HEK293 (cell line): ENCODE measurements around the gene NAT16.
A peak's percentile ranks its signal among the peaks of the same experiment; 100 is the strongest.

ENCODE experiments used
- CTCF ChIA-PET: fragments of 350-600 bp; formaldehyde crosslinking; extraction: SDS; loops from one replicate; lab custom pipeline; 2021; ENCODE audit warnings: antibody characterized with exemption; lab: Yijun Ruan, JAX
- POLR2A ChIA-PET: fragments of 300-600 bp; formaldehyde crosslinking; extraction: SDS; loops from one replicate; lab custom pipeline; 2020; ENCODE audit warnings: antibody characterized with exemption, inconsistent platforms; lab: Yijun Ruan, JAX
- H3K27ac ChIP-seq: fragments of 200-500 bp; sonication (Bioruptor generic); 2 replicates; pipeline ENCODE4 v1.5.1; 2014; ENCODE audit warnings: low read depth, low read length, control low read depth, inconsistent platforms; ENCODE audit errors: extremely low read depth
- H3K36me3 ChIP-seq, 2 experiments: fragments of 200-500 bp in 1 of 2; sonication (Bioruptor generic) in 1 of 2; 1 replicate in 1 of 2; 2 replicates in 1 of 2; pipeline ENCODE4 v1.5.1; 2014 to 2017; ENCODE audit warnings: inconsistent platforms in 2 of 2, low read length in 2 of 2; ENCODE audit not compliant: control insufficient read depth in 2 of 2, insufficient read depth in 1 of 2
- H3K4me1 ChIP-seq: fragments of 200-500 bp; sonication (Bioruptor generic); 2 replicates; pipeline ENCODE4 v1.5.1; 2014; ENCODE audit warnings: mild to moderate bottlenecking, low read length, inconsistent platforms; ENCODE audit not compliant: control insufficient read depth, insufficient read depth
- H3K4me3 ChIP-seq: 2 replicates; pipeline ENCODE4 v1.5.1; 2011; ENCODE audit warnings: low read depth, mild to moderate bottlenecking, control low read depth, low read length, moderate library complexity
- H3K9me3 ChIP-seq: fragments of 200-500 bp; sonication (Bioruptor generic); 2 replicates; pipeline ENCODE4 v1.5.1; 2014; ENCODE audit warnings: low read depth, low read length, inconsistent platforms; ENCODE audit not compliant: control insufficient read depth, insufficient read depth
- BCL11B ChIP-seq: fragments of 450-650 bp; formaldehyde crosslinking; IDR thresholded peaks from 2 replicates; pipeline ENCODE4 v1.5.1; 2016; ENCODE audit warnings: low read depth, missing biosample characterization, missing genetic modification characterization
- ELK4 ChIP-seq: IDR thresholded peaks from 2 replicates; pipeline ENCODE4 v1.6.1; 2011; ENCODE audit warnings: mild to moderate bottlenecking, low read depth, low read length, borderline replicate concordance
- KLF17 ChIP-seq: fragments of 450-650 bp; formaldehyde crosslinking; IDR thresholded peaks from 2 replicates; pipeline ENCODE4 v1.5.1; 2016; ENCODE audit warnings: missing biosample characterization, missing genetic modification characterization
- SCRT2 ChIP-seq: fragments of 450-650 bp; formaldehyde crosslinking; IDR thresholded peaks from 2 replicates; pipeline ENCODE4 v1.5.1; 2016; ENCODE audit warnings: missing biosample characterization, missing genetic modification characterization
- ZBTB17 ChIP-seq: fragments of 450-650 bp; formaldehyde crosslinking; IDR thresholded peaks from 2 replicates; pipeline ENCODE4 v1.5.1; 2016; ENCODE audit warnings: missing biosample characterization, missing genetic modification characterization
- ZBTB44 ChIP-seq: fragments of 450-650 bp; IDR thresholded peaks from 2 replicates; pipeline ENCODE4 v1.5.1; 2018; ENCODE audit warnings: missing biosample characterization, mild to moderate bottlenecking, missing genetic modification characterization
- ZBTB6 ChIP-seq: fragments of 450-650 bp; formaldehyde crosslinking; IDR thresholded peaks from 2 replicates; pipeline ENCODE4 v1.5.1; 2017; ENCODE audit warnings: missing biosample characterization, missing genetic modification characterization
- ZNF202 ChIP-seq: fragments of 450-650 bp; formaldehyde crosslinking; IDR thresholded peaks from 2 replicates; pipeline ENCODE4 v1.5.1; 2016; ENCODE audit warnings: missing biosample characterization, missing genetic modification characterization, borderline replicate concordance
- ZNF214 ChIP-seq: fragments of 450-650 bp; formaldehyde crosslinking; IDR thresholded peaks from 2 replicates; pipeline ENCODE4 v1.5.1; 2017; ENCODE audit warnings: missing biosample characterization, mild to moderate bottlenecking, missing genetic modification characterization, borderline replicate concordance
- ZNF280C ChIP-seq: fragments of 450-650 bp; formaldehyde crosslinking; IDR thresholded peaks from 2 replicates; pipeline ENCODE4 v1.5.1; 2016; ENCODE audit warnings: missing biosample characterization, missing genetic modification characterization
- ZNF324 ChIP-seq: fragments of 450-650 bp; formaldehyde crosslinking; IDR thresholded peaks from 2 replicates; pipeline ENCODE4 v1.5.1; 2016; ENCODE audit warnings: missing biosample characterization, missing genetic modification characterization
- ZNF366 ChIP-seq: fragments of 450-650 bp; formaldehyde crosslinking; conservative IDR thresholded peaks from 2 replicates; pipeline ENCODE4 v1.5.1; 2016; ENCODE audit warnings: missing biosample characterization, missing genetic modification characterization
- ZNF398 ChIP-seq: fragments of 450-650 bp; formaldehyde crosslinking; IDR thresholded peaks from 2 replicates; pipeline ENCODE4 v1.5.1; 2017; ENCODE audit warnings: missing biosample characterization, missing genetic modification characterization
- ZNF624 ChIP-seq: fragments of 450-650 bp; formaldehyde crosslinking; IDR thresholded peaks from 2 replicates; pipeline ENCODE4 v1.5.1; 2017; ENCODE audit warnings: missing biosample characterization, missing genetic modification characterization
- ZNF645 ChIP-seq: fragments of 450-650 bp; formaldehyde crosslinking; IDR thresholded peaks from 2 replicates; pipeline ENCODE4; 2016; ENCODE audit warnings: missing biosample characterization, missing genetic modification characterization
- ZNF704 ChIP-seq: fragments of 450-650 bp; formaldehyde crosslinking; IDR thresholded peaks from 2 replicates; pipeline ENCODE4 v1.5.1; 2016; ENCODE audit warnings: missing biosample characterization, missing genetic modification characterization

Gene NAT16

GRCh38 chr7:101140746-101141382 lies 39.2 kb downstream of the NAT16 start (continued):
- no peak for TF ChIP-seq ZBTB44 (tag by site-specific recombination)
- TF ChIP-seq ZNF645 (tag by site-specific recombination): no peak
- TF ChIP-seq ZNF624: no peak
- TF ChIP-seq ZNF202 (tag by site-specific recombination): no peak

- POLR2A ChIA-PET: interaction anchor here (0.6 to 1.1 kb wide), 3 partner anchors 14 to 46 kb away, joined by 3 read pairs; partner anchors contain the start of gene SERPINE1
- Histone ChIP-seq H3K36me3 (no peaks in the 10 kb centered on the region), H3K4me3 (no peak overlapping the region), H3K4me1 (0 out of 2 replicates have a peak, but pooled peaks cover 2% of the 10 kb centered on the region), H3K9me3 (no peaks in the 10 kb centered on the region), H3K27ac (no peak overlapping the region)
- CTCF ChIA-PET: interaction anchor here (0.6 to 6.4 kb wide), 8 partner anchors 9 to 1165 kb away, joined by 3 to 131 read pairs (median 4); no protein-coding TSS in a partner anchor
- TF ChIP-seq ZBTB17 (tag by site-specific recombination) (0 out of 2 replicates have a peak, but pooled peaks have one; percentile 19), ZNF324 (tag by site-specific recombination) (no peak), ZBTB6 (tag by site-specific recombination) (peak; percentile 61; the same call in 1 of the 2 replicates), ELK4 (no peak), ZNF398 (tag by site-specific recombination) (peak; percentile 36; the same call in 1 of the 2 replicates), BCL11B (tag by site-specific recombination) (no peak), ZNF214 (tag by site-specific recombination) (no peak), ZNF704 (tag by site-specific recombination) (no peak), ZNF366 (tag by site-specific recombination) (peak; percentile 91), ZNF280C (no peak), KLF17 (no peak), SCRT2 (tag by site-specific recombination) (peak; percentile 68; the same call in 1 of the 2 replicates)
- TF ChIP-seq, all 188 proteins: peak for 5
Measured at GRCh38 chr7:101140339-101140699, 39.8 kb downstream of the NAT16 start.
